Measurements from ENCODE around the gene GLT8D1. TPM values are rescaled to one million over a fixed set of nuclear protein-coding genes. Genes with fewer than 3 reads are reported as not detected.

GLT8D1 gene
- total RNA-seq, 4 donors from 2014 or later, result 31.6 to 40.3 (median 35.7) TPM

- Histone ChIP-seq H3K4me1 (no peaks in the 10 kb centered on the region), H3K4me3 (no peak overlapping the region), H3K27ac (replicated peaks in 1 of 4) (no peak overlapping the region), H3K9me3 (no peaks in the 10 kb centered on the region), H3K36me3 (peaks cover 5 to 29% (median 10%) of the 10 kb centered on the region in 4 donors), H3K27me3 (no peaks in the 10 kb centered on the region)
- intact Hi-C loops (cut with DNase I), result no loop called here
- no peak for DNase-seq (ENCODE audit: extremely low spot score)
- 95% methylated on average over 7 of the region's 7 CpGs for WGBS
- TF ChIP-seq POLR2AphosphoS5 (IDR thresholded peaks at IDR 0.05) (no peak), CTCF (IDR thresholded peaks at IDR 0.05) (no peak), POLR2A (IDR thresholded peaks at IDR 0.05; ENCODE audit: low read depth) (no peak), EP300 (IDR thresholded peaks at IDR 0.05) (no peak)
These were observed 16.9 kb upstream of the GLT8D1 start for GRCh38 chr3:52722491-52722890.

- no peaks in the 10 kb centered on the region for H3K4me1 ChIP-seq
- peaks cover 5 to 29% (median 10%) of the 10 kb centered on the region in 4 donors for H3K36me3 ChIP-seq
- intact Hi-C loops (cut with DNase I), result no loop called here
These were observed 16.1 kb upstream of the GLT8D1 start for GRCh38 chr3:52721730-52722008.

GRCh38 chr3:52721002-52721729 is 15.6 kb upstream of the GLT8D1 start:
- Histone ChIP-seq H3K4me3 (no peak overlapping the region), H3K27ac (replicated peaks in 1 of 4) (no peak overlapping the region), H3K27me3 (no peaks in the 10 kb centered on the region), H3K36me3 (peaks cover 5 to 29% (median 10%) of the 10 kb centered on the region in 4 donors), H3K4me1 (no peaks in the 10 kb centered on the region), H3K9me3 (no peaks in the 10 kb centered on the region)
- DNase-seq (ENCODE audit: extremely low spot score), result no peak
- intact Hi-C loops (cut with DNase I), result no loop called here
- TF ChIP-seq POLR2AphosphoS5 (IDR thresholded peaks at IDR 0.05) (no peak), POLR2A (IDR thresholded peaks at IDR 0.05; ENCODE audit: low read depth) (no peak), CTCF (IDR thresholded peaks at IDR 0.05) (no peak), EP300 (IDR thresholded peaks at IDR 0.05) (no peak)
- WGBS, result 80% methylated on average over 6 of the region's 6 CpGs

More at GRCh38 chr3:52721730-52722008, 16.1 kb upstream of the GLT8D1 start:
- Histone ChIP-seq H3K27ac (replicated peaks in 1 of 4) (no peak overlapping the region), H3K27me3 (no peaks in the 10 kb centered on the region), H3K4me3 (no peak overlapping the region), H3K9me3 (no peaks in the 10 kb centered on the region)
- WGBS, result 80% methylated on average over 1 of the region's 1 CpG
- no peak for TF ChIP-seq POLR2AphosphoS5 (IDR thresholded peaks at IDR 0.05)
- no peak for TF ChIP-seq EP300 (IDR thresholded peaks at IDR 0.05)
- TF ChIP-seq POLR2A (IDR thresholded peaks at IDR 0.05; ENCODE audit: low read depth), result no peak
- no peak for TF ChIP-seq CTCF (IDR thresholded peaks at IDR 0.05)
- no peak for DNase-seq (ENCODE audit: extremely low spot score)

GRCh38 chr3:52719618-52720017 is 14.0 kb upstream of the GLT8D1 start:
- Histone ChIP-seq H3K27ac (replicated peaks in 1 of 4) (no peak overlapping the region), H3K9me3 (no peaks in the 10 kb centered on the region), H3K4me3 (no peak overlapping the region), H3K36me3 (peaks cover 5 to 29% (median 11%) of the 10 kb centered on the region in 4 donors), H3K4me1 (peaks cover 0 to 5% (median 2%) of the 10 kb centered on the region in 4 donors), H3K27me3 (no peaks in the 10 kb centered on the region)
- DNase-seq (ENCODE audit: extremely low spot score), result no peak
- intact Hi-C loops (cut with DNase I), result no loop called here
- TF ChIP-seq POLR2AphosphoS5 (IDR thresholded peaks at IDR 0.05), result no peak
- no peak for TF ChIP-seq CTCF (IDR thresholded peaks at IDR 0.05)
- TF ChIP-seq POLR2A (IDR thresholded peaks at IDR 0.05; ENCODE audit: low read depth), result no peak

All from esophagus muscularis mucosa (tissue), 4 donors.